ENCODE data around the gene SPATA4. TPM values are rescaled to one million over a fixed set of nuclear protein-coding genes. Genes with fewer than 3 reads are reported as not detected.

SPATA4 gene
- total and polyA plus RNA-seq, 9 of the 15 experiments (the other 6 are each of a cell fraction or from before 2014, with no cell fraction given): not detected

DNA sequence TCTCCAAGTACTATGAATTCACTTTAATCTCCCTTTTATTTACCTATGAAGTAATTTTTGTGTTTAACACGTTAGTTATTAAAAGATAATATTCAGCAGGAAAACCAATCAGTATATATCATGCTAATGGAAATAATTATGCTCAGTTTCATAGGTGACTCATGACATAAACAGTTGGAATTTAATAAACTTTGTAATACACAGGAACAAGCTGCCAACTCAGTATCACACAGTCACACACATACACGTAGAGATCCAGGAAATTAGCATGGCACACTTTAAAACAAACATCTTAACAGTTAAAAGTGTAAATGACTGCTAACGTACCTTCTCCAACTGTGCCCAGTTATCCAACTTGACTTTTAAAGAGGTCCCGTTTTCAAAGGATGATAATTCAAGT is 2.3 kb downstream of the SPATA4 start (continued):
- TF ChIP-seq, protein P1, sequence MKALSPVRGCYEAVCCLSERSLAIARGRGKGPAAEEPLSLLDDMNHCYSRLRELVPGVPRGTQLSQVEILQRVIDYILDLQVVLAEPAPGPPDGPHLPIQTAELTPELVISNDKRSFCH (CRISPR knock-in tag; IDR thresholded peaks at IDR 0.05): no peak
- TF ChIP-seq, protein P1 (tag; IDR thresholded peaks at IDR 0.05): no peak
- TF ChIP-seq MTA1 (IDR thresholded peaks at IDR 0.05; ENCODE audit: borderline replicate concordance) (no peak), HMGN3 (IDR thresholded peaks at IDR 0.05; ENCODE audit: borderline replicate concordance, extremely low read depth, insufficient read length, low read depth, low read length) (no peak), TAL1 (IDR thresholded peaks at IDR 0.05) (no peak), EP400 (IDR thresholded peaks at IDR 0.05) (no peak)

DNA sequence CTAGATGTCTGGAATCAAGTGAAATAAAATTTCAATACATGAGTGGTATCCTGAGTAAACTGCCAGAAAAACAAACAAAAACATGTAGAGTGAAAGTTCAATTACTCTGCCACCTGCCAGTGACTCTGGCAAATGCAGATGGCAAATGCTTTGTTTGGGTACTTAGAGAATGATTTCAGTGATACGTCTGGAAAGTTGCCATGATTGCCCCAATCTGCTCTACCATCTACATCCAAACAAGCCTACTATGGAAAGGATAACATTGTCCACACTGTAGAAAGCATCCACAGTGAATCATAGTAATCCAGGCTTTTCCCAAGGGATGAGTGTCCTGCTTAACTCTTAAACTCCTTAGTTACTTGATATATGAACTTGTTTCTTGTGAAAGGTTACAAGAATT is 3.4 kb downstream of the SPATA4 start:
- DNase-seq (ENCODE audit: extremely low read depth in 1 of 4, low spot score in 3 of 4) (no peak), FAIRE-seq (no peak), ATAC-seq (no peak)
- Histone ChIP-seq H3K36me3 (ENCODE audit: control insufficient read depth, insufficient read depth, low read length) (no peaks in the 10 kb centered on the region), H3K4me1 (replicated peaks in 1 of 2; ENCODE audit: control insufficient read depth in 2 of 2, insufficient read depth in 2 of 2, low read length in 2 of 2) (peaks cover 0 to 8% of the 10 kb centered on the region in 2 experiments; a peak in 2 of 5 replicates), H3K79me2 (ENCODE audit: control insufficient read depth, insufficient read depth, low read length) (no peaks in the 10 kb centered on the region), H3K27me3 (ENCODE audit: control insufficient read depth in 2 of 2, insufficient read depth in 2 of 2, low read length in 2 of 2) (0 out of 5 replicates have a peak, but pooled peaks cover 2 to 4% of the 10 kb centered on the region in 2 experiments), H4K20me1 (replicated peaks; ENCODE audit: control insufficient read depth, insufficient read depth, low read length) (no peaks in the 10 kb centered on the region), H3K4me3 (no peak overlapping the region), H2AFZ (ENCODE audit: low read depth, low read length) (no peak overlapping the region), H3K27ac (ENCODE audit: extremely low read depth, low read depth, low read length) (no peak overlapping the region), H3K4me2 (ENCODE audit: insufficient read depth, low read length) (no peak overlapping the region), H3K9me3 (replicated peaks; ENCODE audit: control insufficient read depth, insufficient read depth, low read depth, low read length) (no peaks in the 10 kb centered on the region), H3K9me1 (ENCODE audit: control insufficient read depth, insufficient read depth, low read length) (no peaks in the 10 kb centered on the region), H3K9ac (ENCODE audit: insufficient read depth in 1 of 2, low read depth in 2 of 2, low read length in 2 of 2) (no peak overlapping the region)
- CTCF ChIA-PET (ENCODE audit: low intra/inter-chr PET ratio): no interaction called here
- in situ Hi-C loops (cut with MboI): no loop called here
- POLR2A ChIA-PET: no interaction called here
- 0% methylated on average over 1 of the region's 1 CpG for whole genome bisulfite sequencing (ENCODE audit: insufficient coverage, low coverage, missing lambda C conversion rate)
- no TSS peak for BruUV-seq (replicated peaks)
- intact Hi-C loops (cut with micrococcal nuclease): no loop called here
- TF ChIP-seq ZNF584 (CRISPR knock-in tag; IDR thresholded peaks at IDR 0.05; ENCODE audit: low read depth): no peak
- TF ChIP-seq SAP30 (IDR thresholded peaks at IDR 0.05; ENCODE audit: borderline replicate concordance, insufficient read depth, low read depth, low read length, poor library complexity, severe bottlenecking): no peak
- TF ChIP-seq, protein P2, sequence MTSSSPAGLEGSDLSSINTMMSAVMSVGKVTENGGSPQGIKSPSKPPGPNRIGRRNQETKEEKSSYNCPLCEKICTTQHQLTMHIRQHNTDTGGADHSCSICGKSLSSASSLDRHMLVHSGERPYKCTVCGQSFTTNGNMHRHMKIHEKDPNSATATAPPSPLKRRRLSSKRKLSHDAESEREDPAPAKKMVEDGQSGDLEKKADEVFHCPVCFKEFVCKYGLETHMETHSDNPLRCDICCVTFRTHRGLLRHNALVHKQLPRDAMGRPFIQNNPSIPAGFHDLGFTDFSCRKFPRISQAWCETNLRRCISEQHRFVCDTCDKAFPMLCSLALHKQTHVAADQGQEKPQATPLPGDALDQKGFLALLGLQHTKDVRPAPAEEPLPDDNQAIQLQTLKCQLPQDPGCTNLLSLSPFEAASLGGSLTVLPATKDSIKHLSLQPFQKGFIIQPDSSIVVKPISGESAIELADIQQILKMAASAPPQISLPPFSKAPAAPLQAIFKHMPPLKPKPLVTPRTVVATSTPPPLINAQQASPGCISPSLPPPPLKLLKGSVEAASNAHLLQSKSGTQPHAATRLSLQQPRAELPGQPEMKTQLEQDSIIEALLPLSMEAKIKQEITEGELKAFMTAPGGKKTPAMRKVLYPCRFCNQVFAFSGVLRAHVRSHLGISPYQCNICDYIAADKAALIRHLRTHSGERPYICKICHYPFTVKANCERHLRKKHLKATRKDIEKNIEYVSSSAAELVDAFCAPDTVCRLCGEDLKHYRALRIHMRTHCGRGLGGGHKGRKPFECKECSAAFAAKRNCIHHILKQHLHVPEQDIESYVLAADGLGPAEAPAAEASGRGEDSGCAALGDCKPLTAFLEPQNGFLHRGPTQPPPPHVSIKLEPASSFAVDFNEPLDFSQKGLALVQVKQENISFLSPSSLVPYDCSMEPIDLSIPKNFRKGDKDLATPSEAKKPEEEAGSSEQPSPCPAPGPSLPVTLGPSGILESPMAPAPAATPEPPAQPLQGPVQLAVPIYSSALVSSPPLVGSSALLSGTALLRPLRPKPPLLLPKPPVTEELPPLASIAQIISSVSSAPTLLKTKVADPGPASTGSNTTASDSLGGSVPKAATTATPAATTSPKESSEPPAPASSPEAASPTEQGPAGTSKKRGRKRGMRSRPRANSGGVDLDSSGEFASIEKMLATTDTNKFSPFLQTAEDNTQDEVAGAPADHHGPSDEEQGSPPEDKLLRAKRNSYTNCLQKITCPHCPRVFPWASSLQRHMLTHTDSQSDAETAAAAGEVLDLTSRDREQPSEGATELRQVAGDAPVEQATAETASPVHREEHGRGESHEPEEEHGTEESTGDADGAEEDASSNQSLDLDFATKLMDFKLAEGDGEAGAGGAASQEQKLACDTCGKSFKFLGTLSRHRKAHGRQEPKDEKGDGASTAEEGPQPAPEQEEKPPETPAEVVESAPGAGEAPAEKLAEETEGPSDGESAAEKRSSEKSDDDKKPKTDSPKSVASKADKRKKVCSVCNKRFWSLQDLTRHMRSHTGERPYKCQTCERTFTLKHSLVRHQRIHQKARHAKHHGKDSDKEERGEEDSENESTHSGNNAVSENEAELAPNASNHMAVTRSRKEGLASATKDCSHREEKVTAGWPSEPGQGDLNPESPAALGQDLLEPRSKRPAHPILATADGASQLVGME (CRISPR knock-in tag; IDR thresholded peaks at IDR 0.05): no peak
- no peak for TF ChIP-seq KDM5B (IDR thresholded peaks at IDR 0.05; ENCODE audit: insufficient replicate concordance, low read depth, low read length)
- TF ChIP-seq, protein P3, sequence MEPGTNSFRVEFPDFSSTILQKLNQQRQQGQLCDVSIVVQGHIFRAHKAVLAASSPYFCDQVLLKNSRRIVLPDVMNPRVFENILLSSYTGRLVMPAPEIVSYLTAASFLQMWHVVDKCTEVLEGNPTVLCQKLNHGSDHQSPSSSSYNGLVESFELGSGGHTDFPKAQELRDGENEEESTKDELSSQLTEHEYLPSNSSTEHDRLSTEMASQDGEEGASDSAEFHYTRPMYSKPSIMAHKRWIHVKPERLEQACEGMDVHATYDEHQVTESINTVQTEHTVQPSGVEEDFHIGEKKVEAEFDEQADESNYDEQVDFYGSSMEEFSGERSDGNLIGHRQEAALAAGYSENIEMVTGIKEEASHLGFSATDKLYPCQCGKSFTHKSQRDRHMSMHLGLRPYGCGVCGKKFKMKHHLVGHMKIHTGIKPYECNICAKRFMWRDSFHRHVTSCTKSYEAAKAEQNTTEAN (CRISPR knock-in tag; IDR thresholded peaks at IDR 0.05): no peak
- no peak for TF ChIP-seq NFIX (CRISPR knock-in tag; IDR thresholded peaks at IDR 0.05; ENCODE audit: low read depth)
- TF ChIP-seq TAF1 (IDR thresholded peaks at IDR 0.05; ENCODE audit: control insufficient read depth, extremely low read depth, insufficient read depth, low read length, severe bottlenecking): no peak
- no peak for TF ChIP-seq IFI16 (CRISPR knock-in tag; IDR thresholded peaks at IDR 0.05)

Data from K562 (cell line).